NCI-H1436 (cell line): ENCODE measurements around the gene XCR1.
"Not testable (repeated sequence)": the region's sequence is repeated elsewhere in the genome, so short reads cannot be mapped to it uniquely, and the experiment has no call there.

ENCODE experiments used
- DNase-seq: peaks from one replicate; lab custom pipeline; 2025; lab: John Stamatoyannopoulos, UW

XCR1 gene

DNA sequence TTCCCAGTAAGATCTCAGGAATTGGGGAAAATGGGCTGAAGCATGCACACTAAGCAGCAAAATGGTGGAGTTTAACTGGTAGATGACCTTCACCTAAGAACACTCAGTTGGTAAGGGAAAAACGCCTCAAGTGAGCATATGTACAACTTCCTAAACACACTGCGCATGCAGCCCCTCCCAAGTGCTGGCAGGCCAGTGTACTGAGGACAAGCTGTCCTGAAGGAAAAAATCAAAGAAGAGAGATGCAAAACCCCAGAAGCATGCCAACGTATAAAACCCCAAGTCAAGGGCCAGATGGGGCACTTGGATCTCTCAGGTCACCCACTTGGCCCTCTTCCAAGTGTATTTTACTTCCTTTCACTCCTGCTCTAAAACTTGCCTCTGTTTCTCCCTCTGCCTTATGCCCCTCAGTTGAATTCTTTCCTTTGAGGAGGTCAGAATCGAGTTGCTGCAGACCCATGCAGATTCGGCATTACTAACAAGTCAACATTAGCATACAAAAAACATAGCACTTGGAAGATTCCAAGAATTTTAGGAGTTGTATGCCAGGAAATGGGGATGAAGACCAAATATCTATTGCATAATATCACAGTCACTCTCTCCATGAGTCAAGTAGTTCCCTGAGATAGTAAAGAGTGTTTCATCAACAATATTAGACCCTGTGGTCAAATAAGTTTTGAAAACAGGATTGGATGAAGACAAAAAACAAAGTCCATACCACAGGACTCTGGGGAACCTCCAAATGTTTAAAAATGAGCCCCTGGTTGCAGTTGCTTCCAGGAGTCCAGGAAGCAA, 20.8 kb downstream of the XCR1 start:
- no peak for DNase-seq

GRCh38 chr3:46003706-46004105, 23.6 kb downstream of the XCR1 start:
- not testable (repeated sequence) for DNase-seq

DNA sequence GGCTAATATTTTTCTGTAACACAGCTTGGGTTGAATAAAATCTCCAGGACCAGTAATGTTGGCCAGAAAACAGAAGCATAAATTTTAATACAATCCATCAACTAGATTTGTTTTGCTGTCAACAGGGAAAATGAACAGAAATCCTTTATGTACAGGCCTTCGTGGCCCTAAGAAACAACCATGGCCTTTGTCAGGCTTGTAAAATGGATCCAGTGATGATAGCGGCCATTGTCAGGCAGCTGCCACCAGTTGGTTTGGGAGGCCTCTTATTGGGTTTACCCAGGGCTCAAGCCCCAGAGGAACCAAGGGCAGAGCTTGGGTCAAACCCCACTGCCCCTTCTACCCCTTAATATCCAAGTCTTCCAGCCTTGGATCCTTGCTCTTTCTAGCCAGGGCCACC, 26.1 kb downstream of the XCR1 start:
- DNase-seq = no peak

- no peak for DNase-seq
Measured at GRCh38 chr3:45997942-45998341, 29.3 kb downstream of the XCR1 start.

- not testable (repeated sequence) for DNase-seq
Measured at GRCh38 chr3:45997499-45997898, 29.8 kb downstream of the XCR1 start.

DNA sequence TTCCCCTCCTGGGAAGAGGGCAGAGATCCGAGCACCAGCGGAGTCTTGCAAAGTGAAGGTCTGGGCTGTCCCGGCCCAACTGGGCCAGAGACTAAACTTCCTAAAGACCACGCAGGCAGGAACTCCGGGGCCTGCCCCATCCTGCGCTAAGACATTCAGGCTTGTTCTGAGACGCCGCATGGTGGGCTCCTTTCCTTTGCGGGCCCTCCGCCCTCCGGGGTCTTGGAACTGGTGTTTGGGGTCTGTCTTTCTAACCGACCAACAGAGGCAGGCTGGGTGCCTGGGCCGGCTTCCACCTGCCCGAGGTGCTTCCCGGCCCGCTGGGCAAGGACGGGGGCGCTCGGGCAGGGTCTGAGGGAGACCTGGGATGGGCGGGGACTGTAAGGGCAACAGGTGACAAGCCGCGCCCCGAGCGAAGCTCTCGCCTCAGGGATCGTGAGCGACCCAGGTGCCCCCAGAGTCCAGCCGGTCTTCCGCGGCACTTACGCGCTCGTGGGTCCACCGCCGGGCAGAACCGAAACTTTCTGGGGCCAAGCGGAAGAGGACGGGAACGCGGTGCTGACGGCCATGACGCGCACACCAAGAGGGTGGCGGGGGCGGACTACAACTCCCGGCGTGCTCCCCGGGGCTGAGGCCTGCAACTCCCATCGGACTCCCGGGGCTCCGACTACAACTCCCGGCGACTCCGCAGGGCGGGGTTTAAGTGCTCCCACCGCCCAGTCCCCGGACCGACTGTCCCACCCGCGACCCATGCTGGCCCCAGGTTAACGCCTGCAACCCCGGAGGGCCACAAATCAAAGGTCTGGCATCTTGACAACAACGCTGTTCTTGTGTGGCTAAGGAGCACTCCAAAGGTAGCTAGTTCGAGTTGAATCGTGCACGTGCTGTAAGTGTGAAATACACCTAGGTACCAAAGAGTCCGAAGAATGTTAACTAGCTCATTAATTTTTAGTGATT, 31.8 kb downstream of the XCR1 start, which contains the start of gene FYCO1:
TSS of gene FYCO1 (minus strand) at position 589 of the 957 bp plus-strand sequence. CDS start 10,914 bp downstream, outside the sequence.
- DNase-seq = peak; percentile 34

GRCh38 chr3:45994419-45995235, 32.7 kb downstream of the XCR1 start:
- DNase-seq = no peak

GRCh38 chr3:45993421-45994027, 33.8 kb downstream of the XCR1 start:
- DNase-seq = no peak

DNA sequence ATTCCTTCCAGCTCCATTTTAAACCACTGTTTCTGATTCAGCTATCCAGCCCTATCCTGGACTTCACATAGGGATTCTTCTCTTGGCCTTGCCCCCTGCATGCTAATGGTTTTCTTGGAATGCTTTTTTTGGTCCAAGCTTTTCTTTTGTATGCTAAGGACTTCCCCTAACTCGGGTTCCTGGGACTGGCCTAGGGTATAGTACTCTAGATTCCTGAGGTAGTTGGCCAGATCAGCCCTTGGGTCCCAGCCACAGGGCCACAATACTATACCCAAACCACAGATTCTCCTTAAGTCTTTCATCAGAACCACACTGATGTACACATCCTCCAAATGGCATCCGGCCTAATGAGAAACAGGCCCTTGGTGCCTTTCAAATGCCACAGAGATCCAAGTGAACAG, 34.5 kb downstream of the XCR1 start:
- no peak for DNase-seq

DNA sequence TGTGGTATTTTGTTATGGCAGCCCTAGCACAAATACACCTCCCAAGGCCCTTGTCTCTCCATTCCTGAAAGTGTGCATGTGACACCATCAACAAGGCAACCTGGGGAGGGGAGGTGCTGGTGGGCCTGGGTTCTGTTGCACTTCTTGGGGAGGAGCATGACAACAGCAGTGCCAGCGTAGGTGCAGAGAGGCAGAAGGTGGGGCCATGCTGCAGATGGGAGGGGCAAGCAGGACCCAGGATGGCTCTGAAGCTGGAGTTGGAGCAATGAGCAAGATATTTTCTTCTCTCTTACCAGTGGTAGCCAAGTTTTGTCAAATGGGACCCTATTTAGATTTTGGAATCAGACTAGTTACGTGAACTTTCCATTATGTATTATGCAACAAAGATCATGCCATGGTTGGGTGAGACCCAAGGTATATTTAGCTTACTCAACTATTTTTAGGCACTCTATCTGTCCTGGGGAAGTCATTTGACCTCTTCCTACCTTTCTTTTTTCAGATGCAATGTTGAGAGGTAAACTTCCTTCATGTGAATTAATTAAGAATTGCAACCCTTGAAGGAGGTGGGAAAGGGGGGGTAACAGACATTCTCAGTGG, 35.1 kb downstream of the XCR1 start:
- DNase-seq = no peak

DNA sequence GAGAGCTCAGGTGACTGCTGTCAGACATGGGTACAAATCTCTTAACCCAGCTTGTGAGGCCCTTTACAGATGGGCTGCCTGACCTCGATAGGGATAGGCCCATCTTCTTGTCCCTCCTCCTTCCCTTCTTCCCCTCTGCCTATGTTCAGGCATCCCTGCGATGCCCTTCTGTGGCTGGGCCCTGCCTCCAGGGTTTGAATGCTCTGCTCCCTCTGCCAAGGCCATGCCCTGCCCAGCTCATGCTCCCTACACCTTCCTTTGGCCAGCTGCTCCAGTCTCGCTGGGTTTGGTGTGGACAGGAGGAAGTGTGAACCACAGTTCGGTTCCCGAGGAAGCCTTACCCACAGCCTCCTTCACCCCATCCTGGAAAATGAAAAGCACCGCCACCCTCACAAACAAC, 35.9 kb downstream of the XCR1 start:
- DNase-seq = no peak

- DNase-seq = no peak
Measured at GRCh38 chr3:45990181-45990580, 37.1 kb downstream of the XCR1 start.

- DNase-seq = no peak
Measured at GRCh38 chr3:45988804-45989203, 38.5 kb downstream of the XCR1 start.

- DNase-seq = no peak
Measured at GRCh38 chr3:45988362-45988761, 38.9 kb downstream of the XCR1 start.

GRCh38 chr3:45987368-45988291, 39.7 kb downstream of the XCR1 start:
- DNase-seq = no peak

DNA sequence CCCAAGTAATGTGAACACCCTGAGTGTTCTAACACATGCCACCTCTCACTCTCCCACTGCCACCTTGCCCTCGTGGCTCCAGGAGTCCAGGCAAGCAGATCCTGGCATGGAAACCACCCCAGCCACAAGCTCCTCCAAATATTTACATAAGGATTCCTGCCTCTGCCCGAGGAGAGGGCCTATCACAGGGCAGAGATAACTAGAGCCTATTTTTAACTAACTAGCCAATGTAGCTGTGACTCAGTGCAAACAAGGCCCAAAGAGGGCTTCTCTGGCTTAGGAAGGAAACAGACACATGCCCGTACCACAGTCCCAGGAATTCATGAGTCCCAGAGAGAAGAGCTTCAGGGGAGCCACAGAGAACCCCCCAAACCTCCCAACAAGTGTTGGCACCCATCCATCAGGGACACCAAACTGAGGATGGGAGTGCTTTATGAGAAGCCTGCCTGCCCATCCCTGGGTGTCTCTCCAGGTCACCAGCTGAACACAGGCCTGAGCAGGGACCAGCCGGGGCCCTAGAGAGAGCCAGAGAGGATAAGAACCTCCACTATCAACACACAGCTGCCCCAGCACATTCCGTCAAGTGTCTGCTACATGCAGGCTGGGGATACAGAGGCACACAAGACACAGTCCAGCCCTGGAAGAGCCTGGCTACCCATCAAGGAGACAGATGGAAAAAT, 40.8 kb downstream of the XCR1 start:
- no peak for DNase-seq

DNA sequence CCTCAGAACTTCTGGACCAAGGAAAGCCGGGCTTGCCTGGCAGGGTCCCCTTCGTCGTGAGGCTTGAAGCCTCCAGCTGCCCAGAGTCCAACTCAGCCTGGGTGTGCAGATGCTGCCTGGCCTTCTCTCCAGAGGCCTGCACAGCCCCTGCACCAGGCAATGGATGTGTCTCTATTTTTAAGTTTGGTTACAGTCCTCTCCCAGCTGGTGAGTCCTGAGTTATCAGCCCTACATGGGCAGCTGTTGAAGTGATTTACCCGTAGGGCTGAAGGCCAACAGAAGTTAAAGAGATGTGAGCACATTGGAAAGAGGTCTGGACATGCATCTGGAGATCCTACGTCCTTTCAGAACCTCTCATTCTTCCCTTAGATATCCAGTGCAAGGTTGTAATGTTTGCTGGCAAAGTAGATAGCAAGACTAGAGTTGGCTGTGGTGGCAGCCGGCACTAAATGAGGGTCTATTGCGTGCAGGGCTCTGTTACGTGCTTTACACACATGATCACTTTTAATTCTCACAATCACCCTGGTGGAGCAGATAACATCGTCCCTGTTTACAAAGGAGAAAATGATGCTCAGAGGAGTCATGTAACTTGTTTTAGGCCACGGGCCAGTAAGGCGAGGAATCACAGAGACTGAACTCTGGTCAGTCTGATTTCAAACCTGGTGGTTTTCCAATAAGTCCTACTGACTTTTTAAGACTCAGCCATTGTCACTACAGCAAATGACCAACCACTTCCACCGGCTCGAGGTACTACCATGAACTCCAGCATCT, 41.6 kb downstream of the XCR1 start:
- DNase-seq = no peak
